SIG-M5 (cell line): ENCODE measurements around the gene CNOT10.
"Not testable (repeated sequence)": the region's sequence is repeated elsewhere in the genome, so short reads cannot be mapped to it uniquely, and the experiment has no call there.

Experiments
- DNase-seq: peaks from one replicate; lab custom pipeline; 2025; lab: John Stamatoyannopoulos, UW

CNOT10 gene

DNA sequence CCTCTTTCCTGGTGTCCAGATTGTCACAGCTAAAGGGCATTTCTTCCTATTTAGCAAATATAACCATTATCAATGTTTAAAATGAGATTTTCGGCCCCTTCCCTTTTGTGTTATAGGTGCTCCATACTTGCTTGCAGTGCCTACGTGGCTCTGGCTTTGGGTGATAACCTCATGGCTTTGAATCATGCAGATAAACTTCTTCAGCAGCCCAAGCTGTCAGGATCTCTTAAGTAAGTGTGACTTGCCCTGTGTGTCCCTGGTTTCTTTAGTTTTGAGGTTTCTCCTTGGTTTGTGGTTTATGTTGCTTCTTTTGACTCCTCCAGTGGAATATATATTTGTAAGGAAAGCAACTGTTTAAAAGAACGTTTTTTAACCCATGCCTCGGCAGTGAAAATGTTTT is 74.4 kb downstream of the CNOT10 start:
- DNase-seq: no peak

- DNase-seq: no peak
Observed at GRCh38 chr3:32764481-32764880, 79.5 kb downstream of the CNOT10 start.

DNA sequence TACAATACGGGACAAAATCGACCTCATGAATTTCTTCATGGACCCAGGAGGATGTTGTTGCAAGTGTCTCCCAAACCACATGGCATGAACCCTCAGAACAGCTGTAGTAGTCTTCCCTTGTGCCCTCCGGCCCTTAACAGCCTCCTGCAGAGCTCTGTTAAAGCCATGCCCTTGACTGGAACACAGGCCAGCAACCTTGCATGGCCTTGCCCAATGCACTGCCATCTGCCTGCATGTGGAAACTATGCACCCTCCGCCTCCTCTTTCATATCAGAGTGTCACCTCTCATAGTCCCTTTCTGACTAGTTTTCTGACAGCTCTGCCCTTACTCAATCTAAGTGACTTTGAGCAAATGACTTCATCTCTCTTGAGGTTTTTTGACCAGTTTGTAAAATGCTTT is 93.4 kb downstream of the CNOT10 start:
- DNase-seq: no peak

DNA sequence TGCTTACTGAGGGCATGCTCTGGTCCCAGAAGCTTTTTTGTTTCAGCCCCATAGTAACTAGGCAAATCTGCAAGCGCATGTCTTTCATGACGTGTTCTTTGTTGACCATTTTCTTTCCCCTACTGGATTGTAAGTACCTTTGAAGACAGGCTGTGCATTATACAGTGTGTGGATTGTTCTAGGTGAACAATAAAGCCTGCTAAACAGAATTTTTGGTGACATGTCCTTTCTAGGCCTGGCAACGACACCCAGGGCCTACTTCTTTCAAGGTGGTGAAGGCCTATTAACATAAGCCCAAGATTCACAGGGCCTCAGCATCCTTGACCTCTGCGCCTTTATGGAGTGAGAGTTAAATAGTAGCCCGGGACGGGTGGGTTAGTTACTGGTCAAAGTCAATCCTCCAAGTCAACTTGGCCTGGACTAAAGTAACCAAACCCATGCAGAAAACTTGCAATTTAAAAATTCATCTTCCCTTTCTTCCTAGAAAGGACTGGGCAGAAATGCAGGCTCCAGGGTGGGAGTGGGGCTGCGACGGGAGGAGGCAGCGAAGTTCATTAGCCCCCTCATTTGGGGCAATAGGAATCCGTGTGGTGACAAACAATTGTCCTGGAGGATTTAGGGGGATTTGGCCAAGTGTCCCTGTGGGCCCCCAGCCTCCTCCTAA is 95.2 kb downstream of the CNOT10 start:
- no peak for DNase-seq

- DNase-seq: no peak
Observed at GRCh38 chr3:32780735-32781210, 95.8 kb downstream of the CNOT10 start.

DNA sequence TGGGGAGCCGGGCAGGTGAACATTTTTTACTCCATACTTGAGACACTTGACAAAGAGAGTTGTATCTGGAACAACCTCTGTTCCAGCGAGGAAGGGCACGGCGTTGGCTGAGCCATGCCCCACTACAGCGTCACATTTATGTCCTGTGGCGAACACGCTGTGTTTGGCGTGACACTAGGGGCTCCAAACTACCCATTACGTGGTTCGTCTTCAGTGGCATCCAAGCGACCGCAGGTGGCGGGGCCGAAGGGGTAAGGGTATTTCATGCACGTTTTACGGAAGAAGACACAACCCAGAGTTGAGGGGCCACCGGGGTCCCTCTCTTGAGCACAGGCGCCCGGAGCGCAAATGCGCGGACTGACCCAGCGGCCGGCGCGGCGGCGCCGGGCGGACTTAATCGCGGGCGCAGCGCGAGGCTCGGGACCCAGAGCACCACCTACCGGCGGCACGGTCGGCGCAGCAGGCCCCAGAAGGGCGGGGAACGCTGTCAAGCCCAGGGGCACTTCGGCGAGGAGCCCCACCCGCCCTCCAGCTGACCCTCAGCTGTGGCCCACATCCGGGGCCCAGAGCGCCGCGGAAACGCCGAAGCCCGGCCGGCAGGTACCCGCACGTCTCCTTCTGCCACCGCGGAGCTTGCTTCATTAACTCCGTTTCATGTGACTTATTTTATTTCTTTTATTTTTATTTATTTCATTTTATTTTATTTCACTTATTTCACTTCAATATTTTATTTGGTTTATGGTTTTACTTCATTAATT is 96.4 kb downstream of the CNOT10 start:
- no peak for DNase-seq

GRCh38 chr3:32781969-32782270 is 96.9 kb downstream of the CNOT10 start:
- DNase-seq: not testable (repeated sequence)

DNA sequence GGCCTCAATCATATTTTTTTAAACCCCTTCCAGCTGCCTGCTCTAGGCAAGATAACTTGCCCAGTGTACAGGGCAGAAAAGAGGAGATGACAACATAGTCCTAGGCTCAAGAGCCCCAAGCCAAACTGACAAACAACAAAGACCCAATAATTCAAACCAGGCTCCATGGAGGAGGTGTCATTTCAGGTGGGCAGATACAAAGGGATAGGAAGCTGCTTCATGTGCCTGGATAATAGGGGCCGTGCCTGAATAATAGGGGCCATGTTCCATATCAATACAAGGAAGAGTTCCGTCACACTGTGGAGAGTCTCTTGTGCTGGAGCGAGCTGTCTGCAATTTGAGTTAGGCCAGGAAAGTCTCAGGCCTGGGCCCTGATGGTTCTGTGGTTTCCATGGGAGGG is 97.4 kb downstream of the CNOT10 start:
- no peak for DNase-seq

GRCh38 chr3:32791833-32792232 is 106.8 kb downstream of the CNOT10 start:
- DNase-seq: no peak

DNA sequence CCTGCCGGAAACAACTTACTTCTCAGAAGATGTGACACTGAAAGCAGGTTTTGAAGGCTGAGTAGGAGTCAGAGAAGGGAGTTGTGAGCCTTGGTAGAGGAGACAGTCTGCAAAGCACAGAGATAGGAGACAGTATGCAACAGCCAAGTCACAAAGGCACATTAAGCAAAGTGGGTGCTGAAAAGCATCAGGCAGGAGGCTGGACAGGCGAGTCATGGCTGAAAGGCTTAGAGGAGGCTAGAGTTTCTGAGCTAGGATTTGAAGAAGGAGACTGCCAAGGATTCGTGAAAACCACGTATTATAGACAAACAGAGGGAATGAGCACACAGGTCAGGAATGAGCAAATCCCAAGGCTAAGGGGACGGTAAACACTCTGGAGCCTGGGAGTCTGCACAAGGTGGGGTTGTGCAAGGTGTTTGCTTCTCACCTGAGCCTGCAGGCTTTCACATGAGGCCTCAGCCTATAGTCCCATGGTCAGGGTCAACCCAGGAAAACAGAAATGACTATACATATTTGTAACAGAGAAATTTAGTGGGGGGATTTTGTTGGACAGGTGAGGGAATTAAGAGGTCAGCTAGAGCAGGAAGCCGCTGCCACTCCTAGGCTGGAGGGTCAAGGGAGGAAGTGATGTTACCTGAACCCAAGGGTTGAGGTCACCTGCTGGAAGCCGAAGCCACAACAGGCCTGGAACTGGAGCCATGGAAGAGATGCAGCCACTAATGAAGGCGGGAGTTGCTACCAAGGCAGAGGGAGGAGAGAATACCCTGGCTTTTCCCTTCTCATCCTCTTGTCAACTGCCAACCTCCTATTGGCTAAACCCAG is 109.7 kb downstream of the CNOT10 start:
- DNase-seq: no peak

GRCh38 chr3:32796384-32796950 is 111.5 kb downstream of the CNOT10 start:
- not testable (repeated sequence) for DNase-seq

DNA sequence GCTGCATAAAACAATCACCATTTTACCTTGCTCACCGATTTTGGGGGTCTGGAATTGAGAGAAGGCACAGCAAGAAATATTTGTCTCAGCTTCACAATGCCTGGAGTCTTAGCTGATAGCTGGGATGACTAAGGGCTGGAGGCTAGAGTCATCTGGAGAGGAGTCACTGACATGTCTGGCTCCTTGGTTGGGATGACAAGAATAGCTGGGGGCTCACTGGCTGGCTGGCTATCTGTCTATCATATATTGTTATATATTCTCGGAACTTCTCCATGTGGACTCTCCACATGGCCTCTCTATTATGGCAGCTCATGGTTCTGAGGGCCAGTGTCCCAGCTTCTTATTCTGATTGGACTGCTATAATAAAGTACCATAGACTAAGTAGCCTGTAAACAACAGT is 112.8 kb downstream of the CNOT10 start:
- DNase-seq: no peak

DNA sequence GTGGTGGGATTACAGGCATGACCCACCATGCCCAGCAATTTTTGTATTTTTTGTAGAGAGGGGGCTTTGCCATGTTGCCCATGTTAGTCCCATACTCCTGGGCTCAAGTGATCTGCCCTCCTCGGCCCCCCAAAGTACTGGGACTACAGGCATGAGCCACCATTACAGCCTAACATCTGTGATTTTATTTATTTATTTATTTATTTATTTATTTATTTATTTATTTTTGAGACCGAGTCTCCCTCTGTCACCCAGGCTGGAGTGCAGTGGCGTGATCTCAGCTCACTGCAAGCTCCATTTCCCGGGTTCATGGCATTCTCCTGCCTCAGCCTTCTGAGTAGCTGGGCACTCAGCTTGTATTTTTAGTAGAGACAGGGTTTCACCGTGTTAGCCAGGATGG is 116.5 kb downstream of the CNOT10 start:
- DNase-seq: not testable (repeated sequence)

GRCh38 chr3:32813180-32813579 is 128.2 kb downstream of the CNOT10 start:
- no peak for DNase-seq

DNA sequence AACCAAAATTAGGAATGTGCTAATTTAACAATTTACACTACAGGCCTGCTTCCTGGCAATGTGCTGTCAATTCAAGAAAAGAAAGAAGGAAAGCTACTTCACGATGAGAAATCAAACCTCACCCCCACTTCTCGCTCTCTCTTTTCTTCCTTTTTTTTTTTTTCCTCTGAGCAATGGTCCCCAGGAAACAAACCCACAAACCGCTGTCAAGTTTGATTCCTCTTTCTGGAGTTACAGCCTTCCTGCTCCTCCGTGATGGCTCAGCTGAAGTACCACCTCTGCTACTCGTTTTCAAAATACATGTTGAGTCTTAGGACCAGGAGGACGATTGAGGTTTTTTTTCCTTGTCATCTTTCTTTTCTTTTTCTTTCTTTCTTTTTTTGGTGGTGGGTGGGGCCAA is 129.4 kb downstream of the CNOT10 start:
- peak; percentile 77 for DNase-seq

GRCh38 chr3:32815841-32816438 is 131.0 kb downstream of the CNOT10 start:
- no peak for DNase-seq

GRCh38 chr3:32816439-32817256 is 131.7 kb downstream of the CNOT10 start:
- no peak for DNase-seq

- no peak for DNase-seq
Observed at GRCh38 chr3:32817257-32817557, 132.2 kb downstream of the CNOT10 start.

DNA sequence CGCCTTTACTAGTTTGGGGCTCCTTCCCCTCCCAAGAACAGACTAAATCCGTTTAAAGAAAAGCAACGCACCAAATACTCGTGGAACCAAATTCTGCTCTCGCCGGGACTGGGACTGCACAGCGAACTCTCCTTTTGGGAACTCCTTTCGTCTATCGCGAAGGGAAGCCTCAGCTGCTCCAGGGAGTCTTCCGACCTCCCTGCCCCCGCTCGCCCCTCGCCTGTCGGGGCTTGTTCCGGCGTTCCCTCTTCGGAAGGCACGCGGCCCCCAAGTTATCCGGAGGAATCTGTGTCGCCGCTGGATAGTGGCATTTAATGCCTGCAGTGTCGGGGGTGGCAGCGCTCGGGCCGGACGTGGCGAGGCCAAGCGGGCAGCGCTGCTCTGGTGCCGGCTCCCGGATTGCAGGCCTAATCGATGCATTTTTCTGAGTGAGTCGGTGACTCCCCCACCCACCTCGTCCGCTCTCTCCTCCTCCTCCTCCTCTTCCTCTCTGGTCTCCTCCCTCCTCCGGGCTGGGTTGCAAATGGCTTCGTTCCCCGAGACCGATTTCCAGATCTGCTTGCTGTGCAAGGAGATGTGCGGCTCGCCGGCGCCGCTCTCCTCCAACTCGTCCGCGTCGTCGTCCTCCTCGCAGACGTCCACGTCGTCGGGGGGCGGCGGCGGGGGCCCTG is 132.7 kb downstream of the CNOT10 start, which contains the start of gene TRIM71:
Gene TRIM71 (plus strand): TSS at position 440 of the 671 bp plus-strand sequence. CDS start 84 bp downstream, at position 524.
- DNase-seq: no peak

- DNase-seq: no peak
Observed at GRCh38 chr3:32818229-32818969, 133.4 kb downstream of the CNOT10 start.
